ENCODE measurements around the gene PATZ1.
"Not testable (repeated sequence)": the region's sequence is repeated elsewhere in the genome, so short reads cannot be mapped to it uniquely, and the experiment has no call there.

DNA sequence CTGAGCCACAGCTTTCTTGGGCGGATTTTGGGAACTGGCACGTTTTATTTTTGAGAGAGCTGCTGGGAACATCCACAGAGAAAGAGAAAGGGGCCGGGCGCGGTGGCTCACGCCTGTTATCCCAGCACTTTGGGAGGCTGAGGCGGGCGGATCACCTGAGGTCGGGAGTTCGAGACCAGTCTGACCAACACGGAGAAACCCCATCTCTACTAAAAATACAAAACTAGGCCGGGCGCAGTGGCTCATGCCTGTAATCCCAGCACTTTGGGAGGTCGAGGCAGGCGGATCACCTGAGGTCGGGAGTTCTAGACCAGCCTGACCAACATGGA, 1.8 kb upstream of the PATZ1 start:
- TF ChIP-seq POLR2A (IDR thresholded peaks at IDR 0.05): not testable (repeated sequence)
- TF ChIP-seq, protein P1, sequence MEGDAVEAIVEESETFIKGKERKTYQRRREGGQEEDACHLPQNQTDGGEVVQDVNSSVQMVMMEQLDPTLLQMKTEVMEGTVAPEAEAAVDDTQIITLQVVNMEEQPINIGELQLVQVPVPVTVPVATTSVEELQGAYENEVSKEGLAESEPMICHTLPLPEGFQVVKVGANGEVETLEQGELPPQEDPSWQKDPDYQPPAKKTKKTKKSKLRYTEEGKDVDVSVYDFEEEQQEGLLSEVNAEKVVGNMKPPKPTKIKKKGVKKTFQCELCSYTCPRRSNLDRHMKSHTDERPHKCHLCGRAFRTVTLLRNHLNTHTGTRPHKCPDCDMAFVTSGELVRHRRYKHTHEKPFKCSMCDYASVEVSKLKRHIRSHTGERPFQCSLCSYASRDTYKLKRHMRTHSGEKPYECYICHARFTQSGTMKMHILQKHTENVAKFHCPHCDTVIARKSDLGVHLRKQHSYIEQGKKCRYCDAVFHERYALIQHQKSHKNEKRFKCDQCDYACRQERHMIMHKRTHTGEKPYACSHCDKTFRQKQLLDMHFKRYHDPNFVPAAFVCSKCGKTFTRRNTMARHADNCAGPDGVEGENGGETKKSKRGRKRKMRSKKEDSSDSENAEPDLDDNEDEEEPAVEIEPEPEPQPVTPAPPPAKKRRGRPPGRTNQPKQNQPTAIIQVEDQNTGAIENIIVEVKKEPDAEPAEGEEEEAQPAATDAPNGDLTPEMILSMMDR (IDR thresholded peaks at IDR 0.05): not testable (repeated sequence)
